HepG2 (cell line): ENCODE data around the gene TNFSF15. TPM values are rescaled to one million over a fixed set of nuclear protein-coding genes. Genes with fewer than 3 reads are reported as not detected.

Source experiments
- ZNF224 ChIP-seq: sonication (generic); formaldehyde crosslinking; IDR thresholded peaks from 2 replicates; pipeline ENCODE4 v1.5.0; 2020; ENCODE audit warnings: mild to moderate bottlenecking, missing genetic modification reagents
- ZNF274 ChIP-seq: sonication (generic); formaldehyde crosslinking; IDR thresholded peaks from 2 replicates; pipeline ENCODE4 v1.5.1; 2020; ENCODE audit warnings: mild to moderate bottlenecking, missing genetic modification reagents
- polyA plus RNA-seq, 8 experiments: library from polyadenylated mRNA; depleted of rRNA in 3 of 8; stranded (reverse) in 7 of 8; unstranded in 1 of 8; fragments of >200 nt; fragmentation: Illumina TruSeq in 4 of 8; extraction: Trizol in 4 of 8; gene quantifications; 2 replicates each; pipeline versions ENCODE4 v1.2.1 to v1.2.3, GENCODE V29; 2011 to 2016; ENCODE audit warnings: low read depth in 4 of 8, missing spikeins in 1 of 8, mixed read lengths in 1 of 8; ENCODE audit not compliant: insufficient read depth in 1 of 8
- total RNA-seq, 5 experiments: library from RNA; depleted of rRNA; stranded (reverse); fragments of >200 nt; fragmentation: Illumina TruSeq; extraction: Trizol; gene quantifications; 2 replicates each; pipeline ENCODE4 v1.2.3, GENCODE V29; 2016; ENCODE audit warnings: low read depth in 1 of 5
- TF ChIP-seq, protein P1 (sequence below): sonication (generic); formaldehyde crosslinking; IDR thresholded peaks from 2 replicates; pipeline ENCODE4 v1.5.0; 2020; ENCODE audit warnings: mild to moderate bottlenecking, missing genetic modification reagents
- TF ChIP-seq, protein P2 (sequence below): fragments of 450-650 bp; IDR thresholded peaks from 2 replicates; pipeline ENCODE4 v1.6.1; 2017; ENCODE audit warnings: mild to moderate bottlenecking
- TF ChIP-seq, protein P3 (sequence below): sonication (generic); formaldehyde crosslinking; IDR thresholded peaks from 2 replicates; pipeline ENCODE4 v1.4.0; 2020; ENCODE audit warnings: missing genetic modification reagents, borderline replicate concordance

TNFSF15 gene
- total and polyA plus RNA-seq, 2 of the 13 experiments (the other 11 are each of a cell fraction or from before 2014, with no cell fraction given), result 0.02 to 0.03 TPM

DNA sequence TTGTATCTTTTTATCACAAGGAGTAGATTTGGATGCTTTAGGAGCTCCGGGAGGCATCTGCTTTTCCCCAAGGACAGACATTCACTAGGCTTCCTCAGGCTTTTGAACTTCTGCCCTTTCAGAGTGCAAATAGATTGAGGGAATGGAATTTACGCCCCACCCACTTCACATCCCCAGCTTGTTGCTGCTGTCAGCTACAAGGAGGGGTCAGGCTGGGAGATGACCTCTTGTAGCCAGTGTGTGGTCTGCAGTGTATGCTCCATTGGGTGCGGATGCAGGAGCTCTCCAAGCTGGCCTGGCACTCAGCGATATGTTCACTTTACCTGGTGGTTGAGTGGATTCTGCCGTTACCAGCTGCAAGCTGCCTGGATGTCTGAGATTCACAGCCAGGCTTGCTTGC is 6.4 kb downstream of the TNFSF15 start (continued):
- TF ChIP-seq, protein P1, sequence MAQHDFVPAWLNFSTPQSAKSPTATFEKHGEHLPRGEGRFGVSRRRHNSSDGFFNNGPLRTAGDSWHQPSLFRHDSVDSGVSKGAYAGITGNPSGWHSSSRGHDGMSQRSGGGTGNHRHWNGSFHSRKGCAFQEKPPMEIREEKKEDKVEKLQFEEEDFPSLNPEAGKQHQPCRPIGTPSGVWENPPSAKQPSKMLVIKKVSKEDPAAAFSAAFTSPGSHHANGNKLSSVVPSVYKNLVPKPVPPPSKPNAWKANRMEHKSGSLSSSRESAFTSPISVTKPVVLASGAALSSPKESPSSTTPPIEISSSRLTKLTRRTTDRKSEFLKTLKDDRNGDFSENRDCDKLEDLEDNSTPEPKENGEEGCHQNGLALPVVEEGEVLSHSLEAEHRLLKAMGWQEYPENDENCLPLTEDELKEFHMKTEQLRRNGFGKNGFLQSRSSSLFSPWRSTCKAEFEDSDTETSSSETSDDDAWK, result no peak
- TF ChIP-seq ZNF224 (CRISPR knock-in tag) (no peak), ZNF274 (CRISPR knock-in tag) (no peak)
- TF ChIP-seq, protein P2, sequence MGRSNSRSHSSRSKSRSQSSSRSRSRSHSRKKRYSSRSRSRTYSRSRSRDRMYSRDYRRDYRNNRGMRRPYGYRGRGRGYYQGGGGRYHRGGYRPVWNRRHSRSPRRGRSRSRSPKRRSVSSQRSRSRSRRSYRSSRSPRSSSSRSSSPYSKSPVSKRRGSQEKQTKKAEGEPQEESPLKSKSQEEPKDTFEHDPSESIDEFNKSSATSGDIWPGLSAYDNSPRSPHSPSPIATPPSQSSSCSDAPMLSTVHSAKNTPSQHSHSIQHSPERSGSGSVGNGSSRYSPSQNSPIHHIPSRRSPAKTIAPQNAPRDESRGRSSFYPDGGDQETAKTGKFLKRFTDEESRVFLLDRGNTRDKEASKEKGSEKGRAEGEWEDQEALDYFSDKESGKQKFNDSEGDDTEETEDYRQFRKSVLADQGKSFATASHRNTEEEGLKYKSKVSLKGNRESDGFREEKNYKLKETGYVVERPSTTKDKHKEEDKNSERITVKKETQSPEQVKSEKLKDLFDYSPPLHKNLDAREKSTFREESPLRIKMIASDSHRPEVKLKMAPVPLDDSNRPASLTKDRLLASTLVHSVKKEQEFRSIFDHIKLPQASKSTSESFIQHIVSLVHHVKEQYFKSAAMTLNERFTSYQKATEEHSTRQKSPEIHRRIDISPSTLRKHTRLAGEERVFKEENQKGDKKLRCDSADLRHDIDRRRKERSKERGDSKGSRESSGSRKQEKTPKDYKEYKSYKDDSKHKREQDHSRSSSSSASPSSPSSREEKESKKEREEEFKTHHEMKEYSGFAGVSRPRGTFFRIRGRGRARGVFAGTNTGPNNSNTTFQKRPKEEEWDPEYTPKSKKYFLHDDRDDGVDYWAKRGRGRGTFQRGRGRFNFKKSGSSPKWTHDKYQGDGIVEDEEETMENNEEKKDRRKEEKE, result no peak
- TF ChIP-seq, protein P3, sequence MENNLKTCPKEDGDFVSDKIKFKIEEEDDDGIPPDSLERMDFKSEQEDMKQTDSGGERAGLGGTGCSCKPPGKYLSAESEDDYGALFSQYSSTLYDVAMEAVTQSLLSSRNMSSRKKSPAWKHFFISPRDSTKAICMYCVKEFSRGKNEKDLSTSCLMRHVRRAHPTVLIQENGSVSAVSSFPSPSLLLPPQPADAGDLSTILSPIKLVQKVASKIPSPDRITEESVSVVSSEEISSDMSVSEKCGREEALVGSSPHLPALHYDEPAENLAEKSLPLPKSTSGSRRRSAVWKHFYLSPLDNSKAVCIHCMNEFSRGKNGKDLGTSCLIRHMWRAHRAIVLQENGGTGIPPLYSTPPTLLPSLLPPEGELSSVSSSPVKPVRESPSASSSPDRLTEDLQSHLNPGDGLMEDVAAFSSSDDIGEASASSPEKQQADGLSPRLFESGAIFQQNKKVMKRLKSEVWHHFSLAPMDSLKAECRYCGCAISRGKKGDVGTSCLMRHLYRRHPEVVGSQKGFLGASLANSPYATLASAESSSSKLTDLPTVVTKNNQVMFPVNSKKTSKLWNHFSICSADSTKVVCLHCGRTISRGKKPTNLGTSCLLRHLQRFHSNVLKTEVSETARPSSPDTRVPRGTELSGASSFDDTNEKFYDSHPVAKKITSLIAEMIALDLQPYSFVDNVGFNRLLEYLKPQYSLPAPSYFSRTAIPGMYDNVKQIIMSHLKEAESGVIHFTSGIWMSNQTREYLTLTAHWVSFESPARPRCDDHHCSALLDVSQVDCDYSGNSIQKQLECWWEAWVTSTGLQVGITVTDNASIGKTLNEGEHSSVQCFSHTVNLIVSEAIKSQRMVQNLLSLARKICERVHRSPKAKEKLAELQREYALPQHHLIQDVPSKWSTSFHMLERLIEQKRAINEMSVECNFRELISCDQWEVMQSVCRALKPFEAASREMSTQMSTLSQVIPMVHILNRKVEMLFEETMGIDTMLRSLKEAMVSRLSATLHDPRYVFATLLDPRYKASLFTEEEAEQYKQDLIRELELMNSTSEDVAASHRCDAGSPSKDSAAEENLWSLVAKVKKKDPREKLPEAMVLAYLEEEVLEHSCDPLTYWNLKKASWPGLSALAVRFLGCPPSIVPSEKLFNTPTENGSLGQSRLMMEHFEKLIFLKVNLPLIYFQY (CRISPR knock-in tag), result no peak
